GM18909 (cell line): Measurements from ENCODE around the gene APLP2.
"Not testable (repeated sequence)": the region's sequence is repeated elsewhere in the genome, so short reads cannot be mapped to it uniquely, and the experiment has no call there.

Experiments used
- ATAC-seq: cut with Tn5 transposase; IDR thresholded peaks from one replicate; pipeline ENCODE4 v1.9.1; 2021; ENCODE audit warnings: mild to moderate bottlenecking; ENCODE audit not compliant: unreplicated experiment, poor library complexity

The APLP2 gene

GRCh38 chr11:130069659-130070108 is at the start of gene APLP2:
Gene APLP2, plus strand, starts transcription at chr11:130069894. Its CDS starts 84 bp downstream, at chr11:130069978.
- ATAC-seq, result peak; percentile 98

- ATAC-seq, result no peak
Measured at GRCh38 chr11:130020323-130020722, 49.4 kb upstream of the APLP2 start.

DNA sequence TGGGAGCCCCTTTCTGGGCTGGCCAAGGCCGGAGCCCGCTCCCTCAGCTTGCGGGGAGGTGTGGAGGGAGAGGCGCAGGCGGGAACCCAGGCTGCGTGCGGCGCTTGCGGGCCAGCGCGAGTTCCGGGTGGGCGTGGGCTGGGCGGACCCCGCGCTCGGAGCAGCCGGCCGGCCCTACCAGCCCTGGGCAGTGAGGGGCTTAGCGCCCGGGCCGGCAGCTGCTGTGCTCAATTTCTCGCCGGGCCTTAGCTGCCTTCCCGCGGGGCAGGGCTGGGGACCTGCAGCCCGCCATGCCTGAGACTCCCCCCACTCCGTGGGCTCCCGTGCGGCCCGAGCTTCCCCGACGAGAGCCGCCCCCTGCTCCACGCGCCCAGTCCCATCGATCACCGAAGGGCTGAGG is 48.1 kb upstream of the APLP2 start:
- not testable (repeated sequence) for ATAC-seq

DNA sequence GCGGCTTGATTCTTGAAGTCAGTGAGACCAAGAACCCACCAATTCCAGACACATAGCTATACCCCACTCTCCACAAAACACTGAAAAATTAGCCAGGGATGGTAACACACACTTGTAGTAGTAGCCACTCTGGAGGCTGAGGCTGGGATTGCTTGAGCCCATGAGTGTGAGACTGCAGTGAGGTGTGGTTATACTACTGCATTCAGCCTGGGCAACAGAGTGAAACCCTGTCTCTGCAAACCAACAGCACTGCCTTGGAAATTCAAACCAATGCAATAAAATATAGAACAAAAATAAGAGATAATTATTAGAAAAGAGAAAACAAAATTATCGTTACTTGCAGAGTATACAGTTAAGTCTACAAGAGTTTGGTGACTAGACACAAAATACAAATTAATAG is 46.9 kb upstream of the APLP2 start:
- ATAC-seq, result peak; percentile 39

GRCh38 chr11:130023204-130023603 is 46.5 kb upstream of the APLP2 start:
- peak; percentile 98 for ATAC-seq

DNA sequence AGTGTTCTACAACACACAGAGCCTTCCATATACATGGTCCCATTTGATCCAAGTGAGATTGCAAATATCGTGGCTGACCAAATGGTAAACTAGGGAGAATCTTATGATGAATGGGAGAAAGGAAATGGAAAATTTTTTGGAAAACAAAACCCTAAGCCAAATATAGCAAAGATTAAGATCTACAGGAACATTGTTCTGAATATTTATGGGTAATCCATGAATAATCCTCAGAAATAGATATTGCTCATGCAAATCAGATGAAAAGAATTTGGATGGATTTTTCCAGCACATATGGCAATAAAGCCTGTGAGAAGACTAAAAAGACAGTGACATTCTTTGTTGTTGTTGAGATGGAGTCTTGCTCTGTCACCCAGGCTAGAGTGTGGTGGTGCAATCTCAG is 45.3 kb upstream of the APLP2 start:
- ATAC-seq, result no peak

- ATAC-seq, result no peak
Measured at GRCh38 chr11:130025371-130025770, 44.3 kb upstream of the APLP2 start.

DNA sequence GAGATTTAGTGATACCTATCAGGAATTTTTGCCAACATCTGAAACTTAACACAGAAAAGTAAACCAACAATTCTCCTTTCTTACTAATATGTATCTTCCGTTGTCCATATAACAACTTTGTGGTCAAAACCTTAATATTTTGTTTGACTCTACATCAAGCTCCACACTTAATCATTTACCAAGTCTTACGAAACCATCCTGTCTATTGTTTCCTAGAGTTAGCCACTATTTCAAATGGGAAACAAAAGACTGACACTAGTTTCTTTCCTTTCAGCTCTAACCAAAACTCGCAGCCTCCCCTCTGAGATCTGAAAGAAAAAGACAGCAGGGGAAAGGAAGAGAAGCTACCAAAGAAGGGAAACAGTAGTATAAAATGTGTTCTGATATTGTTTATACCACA is 40.6 kb upstream of the APLP2 start:
- peak; percentile 69 for ATAC-seq

GRCh38 chr11:130031056-130031455 is 38.6 kb upstream of the APLP2 start:
- ATAC-seq, result no peak

- no peak for ATAC-seq
Measured at GRCh38 chr11:130031945-130032344, 37.7 kb upstream of the APLP2 start.

- no peak for ATAC-seq
Measured at GRCh38 chr11:130032931-130033330, 36.8 kb upstream of the APLP2 start.

DNA sequence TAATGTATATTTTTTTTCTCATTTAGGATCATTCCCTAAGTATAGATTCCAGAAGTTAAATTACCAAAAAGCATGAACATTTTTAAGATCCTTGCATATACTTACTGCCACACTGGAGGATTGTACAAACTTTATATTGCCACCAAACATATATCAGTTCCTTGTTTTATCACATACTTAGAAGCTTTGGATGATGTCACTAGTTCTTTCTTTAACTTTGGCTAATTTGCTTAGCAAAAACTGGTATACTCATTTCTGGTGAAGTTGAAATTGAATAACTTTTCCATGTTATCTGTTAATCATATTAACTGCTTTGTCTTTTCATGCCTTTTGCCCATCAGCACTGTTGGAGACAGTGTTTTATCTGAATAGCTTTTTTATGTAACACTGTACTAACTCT is 35.5 kb upstream of the APLP2 start:
- ATAC-seq, result no peak

- ATAC-seq, result no peak
Measured at GRCh38 chr11:130037058-130037457, 32.6 kb upstream of the APLP2 start.

- ATAC-seq, result no peak
Measured at GRCh38 chr11:130037881-130038585, 31.7 kb upstream of the APLP2 start.

DNA sequence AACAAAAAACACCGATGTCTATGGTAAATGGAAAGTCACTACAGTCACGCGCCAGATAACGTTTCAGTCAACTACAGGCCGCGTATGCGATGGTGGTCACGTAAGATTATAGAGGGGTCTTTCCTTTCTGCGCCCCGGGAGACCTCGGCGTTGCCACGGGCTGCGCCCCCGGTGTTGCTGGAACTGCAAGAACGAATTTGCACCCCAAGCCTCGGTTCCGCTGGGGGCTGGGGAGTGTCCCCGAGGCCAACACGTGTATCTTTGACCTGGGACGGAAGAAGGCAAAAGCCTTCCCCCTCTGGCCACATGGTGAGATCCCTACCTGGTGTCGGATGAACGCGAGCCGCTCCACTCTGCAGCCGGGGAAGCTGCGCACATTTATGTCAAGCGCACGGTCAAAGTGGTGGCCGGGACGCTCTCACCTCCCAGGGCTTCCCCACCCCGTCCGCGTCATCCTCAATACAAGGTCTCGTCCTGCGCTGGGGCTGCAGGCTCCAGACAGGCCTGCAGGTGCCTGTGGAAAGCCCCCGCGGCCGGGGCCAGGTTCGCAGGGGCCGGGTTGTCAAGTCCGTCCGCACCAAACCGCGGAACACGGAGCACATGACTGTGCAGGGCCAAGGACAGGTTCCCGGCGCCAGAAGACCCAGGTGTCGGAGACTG is 29.3 kb upstream of the APLP2 start:
- no peak for ATAC-seq

- ATAC-seq, result no peak
Measured at GRCh38 chr11:130042093-130042591, 27.6 kb upstream of the APLP2 start.

DNA sequence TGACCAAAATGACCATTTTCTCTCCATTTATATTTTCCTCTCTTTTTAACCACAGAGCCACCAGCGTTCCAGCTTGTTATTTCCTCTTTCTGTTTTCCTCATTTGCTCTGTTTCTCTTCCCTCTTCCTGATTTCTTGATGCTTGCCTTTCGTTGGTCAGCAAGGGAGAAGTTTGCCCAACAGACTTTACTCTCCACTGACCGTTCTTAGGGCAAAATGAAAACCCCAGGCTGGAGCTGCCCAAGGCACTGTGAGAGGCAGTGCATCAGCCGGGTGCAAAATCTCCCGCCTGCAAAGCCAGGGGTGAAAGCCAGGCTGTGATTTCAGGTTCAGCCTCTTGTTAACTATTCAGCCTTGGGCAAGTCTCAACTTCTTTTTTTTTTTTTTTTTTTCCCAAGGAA is 26.1 kb upstream of the APLP2 start:
- ATAC-seq, result no peak

DNA sequence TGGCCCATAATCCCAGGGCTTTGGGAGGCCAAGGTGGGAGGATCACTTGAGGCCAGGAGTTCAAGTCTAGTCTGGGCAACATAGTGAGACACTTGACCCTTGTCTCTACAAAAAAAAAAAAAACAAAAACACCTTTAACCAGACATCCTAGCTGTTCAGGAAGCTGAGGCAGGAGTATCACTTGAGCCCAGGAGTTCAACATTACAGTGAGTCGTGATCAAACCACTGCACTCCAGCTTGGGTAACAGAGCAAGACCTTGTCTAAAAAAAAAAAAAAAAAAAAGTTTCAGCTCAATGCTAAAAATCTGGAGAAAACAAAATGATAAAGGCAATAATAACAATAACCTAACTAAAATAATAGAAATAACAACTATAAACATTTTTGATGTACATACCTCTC is 22.6 kb upstream of the APLP2 start:
- no peak for ATAC-seq

- no peak for ATAC-seq
Measured at GRCh38 chr11:130049328-130049771, 20.3 kb upstream of the APLP2 start.

- no peak for ATAC-seq
Measured at GRCh38 chr11:130050257-130050656, 19.4 kb upstream of the APLP2 start.

- no peak for ATAC-seq
Measured at GRCh38 chr11:130051082-130051481, 18.6 kb upstream of the APLP2 start.

GRCh38 chr11:130052567-130052966 is 17.1 kb upstream of the APLP2 start:
- no peak for ATAC-seq
